Panc1 (cell line): ENCODE measurements around the gene RRAS2. TPM values are rescaled to one million over a fixed set of nuclear protein-coding genes. Genes with fewer than 3 reads are reported as not detected.
A peak's percentile ranks its signal among the peaks of the same experiment; 100 is the strongest.

Experiments used
- ATAC-seq: fragments of 200-7000 bp; cut with Tn5 transposase; 2 replicates; pipeline ENCODE4 v1.9.1; 2020; ENCODE audit warnings: mild to moderate bottlenecking, moderate library complexity
- BruUV-seq: library from RNA; stranded (reverse); fragments of 400-500 nt; replicated peaks from 2 replicates; lab custom pipeline; 2021; lab: Mats Ljungman, UMichigan
- CTCF ChIA-PET: fragments of 300-600 bp; sonication (Branson Sonifier 250); formaldehyde crosslinking; loops from one replicate; lab custom pipeline; 2022; ENCODE audit warnings: antibody characterized with exemption; lab: Charles Lee
- POLR2A ChIA-PET: fragments of 300-600 bp; sonication (Branson Sonifier 250); formaldehyde crosslinking; loops from one replicate; lab custom pipeline; 2022; ENCODE audit warnings: antibody characterized with exemption; lab: Charles Lee
- DNase-seq: peaks from one replicate; pipeline ENCODE4 v3.0.0-alpha.2; 2010; ENCODE audit warnings: low read depth, low spot score
- H3K27ac ChIP-seq: 2 replicates; pipeline ENCODE4 v1.5.1; 2011; ENCODE audit warnings: mild to moderate bottlenecking, low read length, inconsistent platforms
- H3K27me3 ChIP-seq: fragments of 200-500 bp; sonication (Bioruptor generic); 2 replicates; pipeline ENCODE4 v1.6.0; 2014; ENCODE audit warnings: low read length, inconsistent platforms; ENCODE audit not compliant: control insufficient read depth, insufficient read depth
- H3K36me3 ChIP-seq: fragments of 200-500 bp; sonication (Bioruptor generic); 2 replicates; pipeline ENCODE4 v1.5.1; 2014; ENCODE audit warnings: inconsistent platforms, mild to moderate bottlenecking, low read length, moderate library complexity; ENCODE audit not compliant: control insufficient read depth, insufficient read depth
- H3K4me1 ChIP-seq: 2 replicates; pipeline ENCODE4 v1.5.1; 2011; ENCODE audit warnings: inconsistent platforms, mild to moderate bottlenecking, low read length, moderate library complexity; ENCODE audit not compliant: control insufficient read depth, insufficient read depth
- H3K4me3 ChIP-seq, 2 experiments: 2 replicates each; pipeline ENCODE4 v1.5.1; 2011 to 2012; ENCODE audit warnings: low read depth in 2 of 2, low read length in 2 of 2, mild to moderate bottlenecking in 2 of 2, inconsistent platforms in 1 of 2, moderate library complexity in 1 of 2
- H3K9me3 ChIP-seq: fragments of 200-500 bp; sonication (Bioruptor generic); 2 replicates; pipeline ENCODE4 v1.5.1; 2014; ENCODE audit warnings: low read depth, mild to moderate bottlenecking, inconsistent platforms, low read length, moderate library complexity; ENCODE audit not compliant: control insufficient read depth, insufficient read depth
- CTCF ChIP-seq: fragments of 450-650 bp; IDR thresholded peaks from 2 replicates; pipeline ENCODE4 v1.5.1; 2017; ENCODE audit warnings: mild to moderate bottlenecking
- POLR2AphosphoS5 ChIP-seq: IDR thresholded peaks from 2 replicates; pipeline ENCODE4 v1.6.1; 2012; ENCODE audit warnings: mild to moderate bottlenecking, low read depth, low read length, moderate library complexity
- REST ChIP-seq, 2 experiments: IDR thresholded peaks; 2 replicates each; pipeline ENCODE4 v1.6.1; 2011 to 2012; ENCODE audit warnings: low read depth in 2 of 2, control low read depth in 1 of 2, low read length in 1 of 2, mild to moderate bottlenecking in 1 of 2, moderate library complexity in 1 of 2; ENCODE audit not compliant: insufficient read depth in 1 of 2
- SIN3A ChIP-seq: IDR thresholded peaks from 2 replicates; pipeline ENCODE4 v1.6.1; 2012; ENCODE audit warnings: low read depth, mild to moderate bottlenecking, low read length, moderate library complexity, borderline replicate concordance; ENCODE audit not compliant: insufficient read depth
- TCF7L2 ChIP-seq: IDR thresholded peaks from 2 replicates; pipeline ENCODE4 v1.6.1; 2011; ENCODE audit warnings: mild to moderate bottlenecking, low read depth, low read length, inconsistent platforms
- in situ Hi-C: cut with HindIII; loops from 2 replicates; pipeline ENCODE4 v1.10.0; 2016; ENCODE audit warnings: low sequenced_read_pairs, low pct_unique_long_range_greater_than_20kb
- intact Hi-C: fragments of 100-400 bp; cut with micrococcal nuclease; formaldehyde crosslinking; loops from one replicate; pipeline ENCODE4 v1.10.0; 2022; ENCODE audit not compliant: unreplicated experiment
- total RNA-seq: library from RNA; stranded (reverse); gene quantifications from one replicate; pipeline ENCODE4 v1.2.1, GENCODE V29; 2021; ENCODE audit not compliant: unreplicated experiment

The RRAS2 gene
- total RNA-seq, 1 experiment from 2014 or later = 58.4 TPM

- intact Hi-C loops = no loop called here
- no peak overlapping the region for H3K4me3 ChIP-seq
- ATAC-seq (no peak), DNase-seq (no peak)
- no peak for TF ChIP-seq TCF7L2
- in situ Hi-C loops = no loop called here
- H3K36me3 ChIP-seq = no peaks in the 10 kb centered on the region
- BruUV-seq = no TSS peak
- no peak overlapping the region for H3K27ac ChIP-seq
- H3K9me3 ChIP-seq = no peaks in the 10 kb centered on the region
- no peaks in the 10 kb centered on the region for H3K27me3 ChIP-seq
- ChIA-PET POLR2A (no interaction called here), CTCF (no interaction called here)
- H3K4me1 ChIP-seq = peaks cover 29% of the 10 kb centered on the region
Observed at GRCh38 chr11:14314127-14314526, 44.9 kb downstream of the RRAS2 start.

DNA sequence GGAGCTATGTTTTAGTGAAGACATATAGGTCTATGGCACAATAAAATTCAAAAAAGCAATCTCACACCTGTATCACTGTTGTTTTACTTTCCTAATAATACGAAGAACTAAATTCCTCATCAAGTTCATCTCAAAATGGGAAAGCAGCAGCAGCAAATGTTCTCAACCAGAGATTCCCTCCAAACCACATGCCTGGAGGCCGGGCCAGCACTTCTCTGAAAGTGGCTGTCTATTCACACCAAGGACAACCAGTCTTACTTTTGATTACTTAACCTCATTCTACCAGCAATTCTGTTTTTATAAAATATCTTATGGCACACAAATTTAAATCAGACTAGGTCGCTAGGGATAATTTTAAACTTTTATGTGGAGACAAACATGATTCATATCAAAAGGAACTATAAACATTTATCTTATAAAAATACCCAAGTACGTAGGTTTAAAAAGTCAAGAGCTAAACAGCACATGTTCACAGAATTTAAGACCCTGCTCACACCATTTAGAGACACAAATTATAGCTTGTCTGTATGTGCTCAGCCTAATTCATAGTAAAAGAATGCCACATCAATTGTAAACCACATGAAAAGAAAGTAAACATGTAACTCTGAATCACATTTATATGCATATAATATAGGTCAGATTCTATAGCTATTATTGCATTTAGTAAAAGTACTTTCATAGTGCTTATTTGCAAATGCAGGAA is 46.1 kb downstream of the RRAS2 start:
- ATAC-seq = no peak
- ChIA-PET POLR2A (interaction anchor here (0.5 kb wide), 1 partner anchor 8 kb away, joined by 3 read pairs; no protein-coding TSS in a partner anchor), CTCF (interaction anchor here (0.6 to 1.5 kb wide), 2 partner anchors 38 to 142 kb away, joined by 3 read pairs; no protein-coding TSS in a partner anchor)
- no peak for DNase-seq
- H3K4me1 ChIP-seq = peaks cover 29% of the 10 kb centered on the region
- H3K36me3 ChIP-seq = no peaks in the 10 kb centered on the region
- TF ChIP-seq TCF7L2 (peak; percentile 63), POLR2AphosphoS5 (no peak)
- H3K27ac ChIP-seq = no peak overlapping the region
- no peaks in the 10 kb centered on the region for H3K27me3 ChIP-seq
- in situ Hi-C loops (no loop called here), intact Hi-C loops (no loop called here)
- H3K9me3 ChIP-seq = no peaks in the 10 kb centered on the region
- no TSS peak for BruUV-seq
- H3K4me3 ChIP-seq = no peak overlapping the region

GRCh38 chr11:14310679-14311078 is 48.3 kb downstream of the RRAS2 start:
- ChIA-PET POLR2A (no interaction called here), CTCF (no interaction called here)
- peaks cover 26% of the 10 kb centered on the region for H3K4me1 ChIP-seq
- H3K27ac ChIP-seq = no peak overlapping the region
- DNase-seq (no peak), ATAC-seq (no peak)
- H3K9me3 ChIP-seq = no peaks in the 10 kb centered on the region
- BruUV-seq = no TSS peak
- no peaks in the 10 kb centered on the region for H3K27me3 ChIP-seq
- TF ChIP-seq TCF7L2 (no peak), POLR2AphosphoS5 (no peak)
- intact Hi-C loops (no loop called here), in situ Hi-C loops (no loop called here)
- no peaks in the 10 kb centered on the region for H3K36me3 ChIP-seq
- no peak overlapping the region for H3K4me3 ChIP-seq

DNA sequence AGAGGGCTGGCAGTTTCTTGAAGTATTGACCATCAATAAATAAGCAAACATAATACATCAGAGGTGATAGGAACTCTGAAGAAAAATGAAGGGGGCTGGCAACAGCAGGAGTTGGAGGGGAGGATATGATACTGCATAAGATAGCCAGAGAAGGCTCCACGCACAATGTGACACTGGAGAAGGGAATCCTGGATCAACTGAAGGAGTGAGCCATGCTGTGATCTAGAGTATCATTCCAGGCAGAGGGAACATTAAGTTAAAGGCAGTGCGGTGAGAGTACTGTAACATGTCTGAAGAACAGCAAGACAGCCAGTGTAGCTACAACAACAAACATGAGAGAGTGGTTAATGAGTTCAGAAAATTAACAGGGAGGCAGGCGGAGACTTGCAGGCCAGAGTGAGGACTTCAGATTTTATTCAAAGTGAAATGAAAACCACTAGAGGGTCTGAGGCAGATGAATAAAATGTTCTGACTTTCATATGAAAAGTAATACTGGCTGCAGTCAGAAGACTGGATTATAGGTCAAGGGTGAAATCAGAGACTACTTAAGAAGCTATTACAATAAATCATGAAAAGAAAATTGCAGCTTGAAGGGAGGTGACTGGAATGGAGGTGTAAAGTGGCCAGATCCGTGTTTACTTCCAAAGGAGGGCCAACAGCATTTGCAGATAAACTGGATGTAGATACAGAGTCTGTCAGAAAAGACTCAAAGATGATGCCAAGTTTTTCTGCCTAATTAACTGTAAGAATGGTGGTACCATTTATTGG is 49.4 kb downstream of the RRAS2 start:
- in situ Hi-C loops = no loop called here
- CTCF ChIA-PET = interaction anchor here (0.9 kb wide), 1 partner anchor 9 kb away, joined by 3 read pairs; no protein-coding TSS in a partner anchor

More for the DNA sequence above, 49.4 kb downstream of the RRAS2 start:
- Histone ChIP-seq H3K27me3 (no peaks in the 10 kb centered on the region), H3K9me3 (no peaks in the 10 kb centered on the region), H3K36me3 (no peaks in the 10 kb centered on the region), H3K4me1 (peaks cover 26% of the 10 kb centered on the region), H3K27ac (no peak overlapping the region), H3K4me3 (no peak overlapping the region)
- TF ChIP-seq CTCF (no peak), POLR2AphosphoS5 (no peak), REST (IDR thresholded peaks at IDR 0.05; ENCODE audit: insufficient read depth in 1 of 2, low read depth in 2 of 2, low read length in 1 of 2) (no peak), SIN3A (no peak), TCF7L2 (no peak)
- POLR2A ChIA-PET = no interaction called here
- DNase-seq (no peak), ATAC-seq (no peak)
- no TSS peak for BruUV-seq
- intact Hi-C loops = no loop called here
